GM12878 (cell line): ENCODE measurements around the gene ACOX1. TPM values are rescaled to one million over a fixed set of nuclear protein-coding genes. Genes with fewer than 3 reads are reported as not detected.
A peak's percentile ranks its signal among the peaks of the same experiment; 100 is the strongest.

Experiments used
- CBX3 ChIP-seq: fragments of 200-600 bp; sonication (generic); IDR thresholded peaks from 2 replicates; pipeline ENCODE4 v1.6.1; 2016; ENCODE audit warnings: low read depth, borderline replicate concordance
- EGR1 ChIP-seq, 2 experiments: IDR thresholded peaks; 1 replicate in 1 of 2; 2 replicates in 1 of 2; pipeline ENCODE4 v1.6.1; 2011 to 2012; ENCODE audit warnings: low read depth in 2 of 2, low read length in 2 of 2, borderline replicate concordance in 1 of 2, mild to moderate bottlenecking in 1 of 2, moderate library complexity in 1 of 2
- HCFC1 ChIP-seq: fragments of 150-350 bp; IDR thresholded peaks from 2 replicates; pipeline ENCODE4 v1.6.1; 2014; ENCODE audit warnings: low read length
- HSF1 ChIP-seq: fragments of 150-350 bp; IDR thresholded peaks from 2 replicates; pipeline ENCODE4 v1.6.1; 2014; ENCODE audit warnings: mild to moderate bottlenecking, low read depth, low read length
- PKNOX1 ChIP-seq: fragments of 450-650 bp; IDR thresholded peaks from 2 replicates; pipeline ENCODE4 v1.6.1; 2016; ENCODE audit warnings: mild to moderate bottlenecking
- RELB ChIP-seq: fragments of 450-650 bp; IDR thresholded peaks from 2 replicates; pipeline ENCODE4 v1.6.1; 2017; ENCODE audit warnings: low read depth, mild to moderate bottlenecking, moderate library complexity
- SIN3A ChIP-seq: IDR thresholded peaks from 2 replicates; pipeline ENCODE4 v1.6.1; 2012; ENCODE audit warnings: low read depth, low read length, improper control_type of control experiment
- SMAD5 ChIP-seq: IDR thresholded peaks from 2 replicates; pipeline ENCODE4 v1.6.1; 2016; ENCODE audit warnings: antibody characterized with exemption, low read depth
- SRF ChIP-seq, 2 experiments: IDR thresholded peaks; 2 replicates each; pipeline ENCODE4 v1.6.1; 2011; ENCODE audit warnings: low read depth in 2 of 2, low read length in 2 of 2, mild to moderate bottlenecking in 1 of 2, moderate library complexity in 1 of 2
- USF1 ChIP-seq: IDR thresholded peaks from 2 replicates; pipeline ENCODE4 v1.6.1; 2011; ENCODE audit warnings: borderline replicate concordance, low read depth, mild to moderate bottlenecking, moderate library complexity, mixed read lengths, low read length; ENCODE audit not compliant: insufficient read depth; ENCODE audit errors: extremely low read length
- ZNF207 ChIP-seq: fragments of 450-650 bp; IDR thresholded peaks from 2 replicates; pipeline ENCODE4 v1.6.1; 2014; ENCODE audit warnings: antibody characterized with exemption, mild to moderate bottlenecking, borderline replicate concordance
- ZNF24 ChIP-seq: fragments of 450-650 bp; IDR thresholded peaks from 2 replicates; pipeline ENCODE4 v1.6.1; 2017; ENCODE audit warnings: antibody characterized with exemption, mild to moderate bottlenecking
- polyA plus RNA-seq, 11 experiments: library from polyadenylated mRNA; depleted of rRNA in 4 of 11; unstranded in 6 of 11; stranded (reverse) in 5 of 11; fragments of >200 nt; fragmentation: Nextera tagmentation in 4 of 11; fragmentation: Illumina TruSeq in 1 of 11; extraction: Ambion mirVana in 4 of 11; extraction: Trizol in 1 of 11; gene quantifications; 1 replicate in 1 of 11; 2 replicates in 10 of 11; pipeline versions ENCODE4 v1.2.1 to v1.2.3, GENCODE V29; 2011 to 2016; ENCODE audit warnings: inconsistent platforms in 2 of 11, missing spikeins in 2 of 11, low read depth in 1 of 11
- total RNA-seq, 4 experiments: library from RNA; depleted of rRNA in 3 of 4; stranded (reverse); fragments of >200 nt in 3 of 4; fragmentation: Illumina TruSeq in 1 of 4; extraction: Trizol in 1 of 4; gene quantifications; 2 replicates each; pipeline versions ENCODE4 v1.2.1 to v1.2.3, GENCODE V29; 2013 to 2021
- TF ChIP-seq, protein P1 (sequence below): fragments of 450-650 bp; IDR thresholded peaks from 2 replicates; pipeline ENCODE4 v1.6.1; 2018; ENCODE audit warnings: borderline replicate concordance, mild to moderate bottlenecking; ENCODE audit not compliant: partially characterized antibody
- TF ChIP-seq, protein P2 (sequence below): fragments of 450-650 bp; formaldehyde crosslinking; IDR thresholded peaks from 2 replicates; pipeline ENCODE4 v1.5.0; 2022; ENCODE audit warnings: mild to moderate bottlenecking, missing genetic modification characterization

The ACOX1 gene
- total and polyA plus RNA-seq, 10 of the 15 experiments (the other 5 are each of a cell fraction or from before 2014, with no cell fraction given) = 6.5 to 26.2 (median 21.6) TPM

DNA sequence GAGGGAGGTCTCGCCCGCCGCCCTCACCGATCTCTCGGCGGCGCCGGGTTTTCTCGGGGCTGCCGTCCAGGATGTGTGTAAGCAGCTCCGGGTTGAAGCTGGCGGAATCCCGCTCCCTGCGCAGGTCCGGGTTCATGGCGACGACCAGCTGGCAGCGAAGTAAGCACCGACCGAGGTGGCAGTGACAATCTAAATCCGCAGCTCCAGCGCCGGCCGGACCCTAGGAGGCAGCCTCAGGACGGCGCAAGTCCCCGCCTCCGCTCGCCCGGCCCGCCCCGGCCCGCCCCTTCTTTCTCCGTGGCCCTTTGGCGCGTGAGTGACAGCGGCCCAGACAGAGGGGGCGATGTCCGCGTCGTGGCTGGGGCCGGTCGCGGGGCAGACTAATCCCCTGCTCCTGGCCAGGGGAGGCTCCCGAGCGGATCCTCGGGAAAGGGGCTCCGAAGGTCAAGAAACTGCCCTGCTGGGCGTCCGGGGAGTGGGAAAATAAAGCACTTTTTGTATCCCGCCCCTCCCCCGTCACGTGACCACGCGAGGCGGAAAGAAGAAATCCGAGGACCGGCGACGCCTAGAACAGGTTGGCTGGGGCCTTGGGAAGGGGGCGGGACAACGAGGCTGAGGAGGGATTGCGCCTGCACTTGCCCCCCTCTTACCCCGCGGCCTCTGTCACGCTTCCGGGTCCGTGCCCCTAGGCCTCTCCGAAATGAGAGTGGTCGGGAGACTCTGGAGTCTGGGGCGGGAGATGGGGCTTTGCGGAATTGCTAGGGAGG lies at the start of gene ACOX1, which contains the start of gene TEN1 (continued):
- TF ChIP-seq SMAD5 (peak; percentile 94), HCFC1 (0 out of 2 replicates have a peak, but pooled peaks have one; percentile 48), SIN3A (peak; percentile 57; the same call in 1 of the 2 replicates), ZNF24 (no peak), CBX3 (no peak), ZNF207 (peak; percentile 45; the same call in 1 of the 2 replicates), HSF1 (no peak), RELB (peak; percentile 70), USF1 (peak; percentile 94), PKNOX1 (peak; percentile 98), SRF (IDR thresholded peaks at IDR 0.05; ENCODE audit: low read depth in 2 of 2, low read length in 2 of 2) (no peak), EGR1 (IDR thresholded peaks at IDR 0.05; ENCODE audit: borderline replicate concordance in 1 of 2, low read depth in 2 of 2, low read length in 2 of 2) (peak in 1 of 2 experiments; percentile 70; a peak in 1 of 3 replicates)
- TF ChIP-seq, protein P1, sequence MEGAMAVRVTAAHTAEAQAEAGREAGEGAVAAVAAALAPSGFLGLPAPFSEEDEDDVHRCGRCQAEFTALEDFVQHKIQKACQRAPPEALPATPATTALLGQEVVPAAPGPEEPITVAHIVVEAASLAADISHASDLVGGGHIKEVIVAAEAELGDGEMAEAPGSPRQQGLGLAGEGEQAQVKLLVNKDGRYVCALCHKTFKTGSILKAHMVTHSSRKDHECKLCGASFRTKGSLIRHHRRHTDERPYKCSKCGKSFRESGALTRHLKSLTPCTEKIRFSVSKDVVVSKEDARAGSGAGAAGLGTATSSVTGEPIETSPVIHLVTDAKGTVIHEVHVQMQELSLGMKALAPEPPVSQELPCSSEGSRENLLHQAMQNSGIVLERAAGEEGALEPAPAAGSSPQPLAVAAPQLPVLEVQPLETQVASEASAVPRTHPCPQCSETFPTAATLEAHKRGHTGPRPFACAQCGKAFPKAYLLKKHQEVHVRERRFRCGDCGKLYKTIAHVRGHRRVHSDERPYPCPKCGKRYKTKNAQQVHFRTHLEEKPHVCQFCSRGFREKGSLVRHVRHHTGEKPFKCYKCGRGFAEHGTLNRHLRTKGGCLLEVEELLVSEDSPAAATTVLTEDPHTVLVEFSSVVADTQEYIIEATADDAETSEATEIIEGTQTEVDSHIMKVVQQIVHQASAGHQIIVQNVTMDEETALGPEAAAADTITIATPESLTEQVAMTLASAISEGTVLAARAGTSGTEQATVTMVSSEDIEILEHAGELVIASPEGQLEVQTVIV = peak; percentile 81
- TF ChIP-seq, protein P2, sequence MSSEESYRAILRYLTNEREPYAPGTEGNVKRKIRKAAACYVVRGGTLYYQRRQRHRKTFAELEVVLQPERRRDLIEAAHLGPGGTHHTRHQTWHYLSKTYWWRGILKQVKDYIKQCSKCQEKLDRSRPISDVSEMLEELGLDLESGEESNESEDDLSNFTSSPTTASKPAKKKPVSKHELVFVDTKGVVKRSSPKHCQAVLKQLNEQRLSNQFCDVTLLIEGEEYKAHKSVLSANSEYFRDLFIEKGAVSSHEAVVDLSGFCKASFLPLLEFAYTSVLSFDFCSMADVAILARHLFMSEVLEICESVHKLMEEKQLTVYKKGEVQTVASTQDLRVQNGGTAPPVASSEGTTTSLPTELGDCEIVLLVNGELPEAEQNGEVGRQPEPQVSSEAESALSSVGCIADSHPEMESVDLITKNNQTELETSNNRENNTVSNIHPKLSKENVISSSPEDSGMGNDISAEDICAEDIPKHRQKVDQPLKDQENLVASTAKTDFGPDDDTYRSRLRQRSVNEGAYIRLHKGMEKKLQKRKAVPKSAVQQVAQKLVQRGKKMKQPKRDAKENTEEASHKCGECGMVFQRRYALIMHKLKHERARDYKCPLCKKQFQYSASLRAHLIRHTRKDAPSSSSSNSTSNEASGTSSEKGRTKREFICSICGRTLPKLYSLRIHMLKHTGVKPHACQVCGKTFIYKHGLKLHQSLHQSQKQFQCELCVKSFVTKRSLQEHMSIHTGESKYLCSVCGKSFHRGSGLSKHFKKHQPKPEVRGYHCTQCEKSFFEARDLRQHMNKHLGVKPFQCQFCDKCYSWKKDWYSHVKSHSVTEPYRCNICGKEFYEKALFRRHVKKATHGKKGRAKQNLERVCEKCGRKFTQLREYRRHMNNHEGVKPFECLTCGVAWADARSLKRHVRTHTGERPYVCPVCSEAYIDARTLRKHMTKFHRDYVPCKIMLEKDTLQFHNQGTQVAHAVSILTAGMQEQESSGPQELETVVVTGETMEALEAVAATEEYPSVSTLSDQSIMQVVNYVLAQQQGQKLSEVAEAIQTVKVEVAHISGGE (CRISPR knock-in tag) = peak; percentile 65
